Measurements from ENCODE around the gene PCBP4.

The PCBP4 gene

DNA sequence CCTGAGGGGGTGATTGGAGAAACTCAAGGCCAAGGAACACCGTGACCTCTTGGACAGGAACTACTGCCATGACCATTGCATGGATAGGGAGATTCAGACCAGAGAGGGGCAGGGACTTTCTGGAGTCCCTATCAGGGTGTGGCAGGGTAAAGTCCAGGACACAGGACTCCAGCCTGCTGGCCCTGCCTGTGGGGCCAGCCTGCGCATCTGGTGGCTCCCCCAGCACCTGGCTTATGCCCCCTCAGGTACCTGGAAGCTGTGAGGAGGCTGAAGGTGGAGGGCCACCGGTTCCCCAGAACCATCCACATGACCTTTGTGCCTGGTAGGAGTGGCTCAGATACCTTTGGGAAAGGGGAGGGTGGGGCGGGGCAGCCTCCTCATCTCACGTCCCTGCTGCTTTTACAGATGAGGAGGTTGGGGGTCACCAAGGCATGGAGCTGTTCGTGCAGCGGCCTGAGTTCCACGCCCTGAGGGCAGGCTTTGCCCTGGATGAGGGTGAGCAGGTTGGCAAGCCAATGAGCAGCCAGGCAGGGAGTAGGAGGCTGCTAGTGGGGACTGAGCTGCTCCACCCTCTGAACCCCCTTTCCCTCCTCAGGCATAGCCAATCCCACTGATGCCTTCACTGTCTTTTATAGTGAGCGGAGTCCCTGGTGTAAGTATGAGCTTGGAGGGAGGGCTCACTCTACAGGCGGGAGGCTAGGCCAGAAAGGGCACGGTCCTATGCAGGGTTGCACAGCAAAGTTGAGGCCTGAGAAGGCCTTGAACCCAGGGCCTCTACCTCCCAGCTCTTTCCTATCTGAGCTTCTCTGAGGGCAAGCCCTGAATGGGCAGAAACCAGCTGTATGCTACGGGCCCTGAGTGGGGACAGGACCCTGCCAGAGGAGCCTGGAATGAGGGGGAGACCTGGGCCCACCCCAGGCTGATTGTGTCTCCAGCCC lies 19.0 kb upstream of the PCBP4 start:
- H3K27me3 Mint-ChIP-seq, result no peaks in the 10 kb centered on the region
- DNase-seq (ENCODE audit: low spot score in 2 of 2) (no peak), ATAC-seq (ENCODE audit: low read depth) (no peak)
- no peak overlapping the region for H3K27ac Mint-ChIP-seq
- no peak overlapping the region for H3K4me3 Mint-ChIP-seq
- H3K36me3 Mint-ChIP-seq, result peaks cover under 1% of the 10 kb centered on the region
- H3K4me1 Mint-ChIP-seq, result peaks cover 21% of the 10 kb centered on the region
- H3K9me3 Mint-ChIP-seq, result no peaks in the 10 kb centered on the region

DNA sequence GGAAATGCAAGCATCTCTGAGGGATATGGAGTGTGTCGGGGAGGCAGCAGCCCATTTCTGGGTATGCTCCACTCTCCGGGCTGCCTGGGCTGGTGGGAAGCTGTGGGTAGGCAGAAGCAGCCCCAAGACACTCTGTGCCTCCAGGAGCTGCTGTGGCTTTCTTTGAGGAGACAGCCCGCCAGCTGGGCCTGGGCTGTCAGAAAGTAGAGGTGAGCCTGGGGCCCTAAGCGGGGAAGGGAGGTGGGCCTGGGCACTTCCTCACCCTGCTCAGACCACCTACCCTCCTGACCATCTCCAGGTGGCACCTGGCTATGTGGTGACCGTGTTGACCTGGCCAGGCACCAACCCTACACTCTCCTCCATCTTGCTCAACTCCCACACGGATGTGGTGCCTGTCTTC lies 17.8 kb upstream of the PCBP4 start:
- no peak for DNase-seq (ENCODE audit: low spot score in 2 of 2)
- H3K27ac Mint-ChIP-seq, result no peak overlapping the region
- H3K27me3 Mint-ChIP-seq, result no peaks in the 10 kb centered on the region
- H3K4me1 Mint-ChIP-seq, result peaks cover 23% of the 10 kb centered on the region
- no peaks in the 10 kb centered on the region for H3K9me3 Mint-ChIP-seq
- peak overlapping the region; percentile 35 for H3K4me3 Mint-ChIP-seq
- ATAC-seq (ENCODE audit: low read depth), result no peak
- no peaks in the 10 kb centered on the region for H3K36me3 Mint-ChIP-seq

GRCh38 chr3:51984269-51984647 lies 17.0 kb upstream of the PCBP4 start:
- Mint-ChIP-seq H3K27ac (no peak overlapping the region), H3K36me3 (no peaks in the 10 kb centered on the region)

GRCh38 chr3:51983578-51984268 lies 16.5 kb upstream of the PCBP4 start:
- no peaks in the 10 kb centered on the region for H3K36me3 Mint-ChIP-seq
- DNase-seq (ENCODE audit: low spot score in 2 of 2) (no peak), ATAC-seq (ENCODE audit: low read depth) (no peak)
- peak overlapping the region; percentile 94 for H3K4me3 Mint-ChIP-seq
- no peaks in the 10 kb centered on the region for H3K9me3 Mint-ChIP-seq
- peak overlapping the region; percentile 75 for H3K27ac Mint-ChIP-seq
- no peaks in the 10 kb centered on the region for H3K27me3 Mint-ChIP-seq
- peaks cover 18% of the 10 kb centered on the region for H3K4me1 Mint-ChIP-seq

More at GRCh38 chr3:51984269-51984647, 17.0 kb upstream of the PCBP4 start:
- peak overlapping the region; percentile 94 for H3K4me3 Mint-ChIP-seq
- H3K9me3 Mint-ChIP-seq, result no peaks in the 10 kb centered on the region
- no peaks in the 10 kb centered on the region for H3K27me3 Mint-ChIP-seq
- DNase-seq (ENCODE audit: low spot score in 2 of 2) (no peak), ATAC-seq (ENCODE audit: low read depth) (no peak)
- H3K4me1 Mint-ChIP-seq, result peaks cover 23% of the 10 kb centered on the region

- no peaks in the 10 kb centered on the region for H3K27me3 Mint-ChIP-seq
- H3K36me3 Mint-ChIP-seq, result no peaks in the 10 kb centered on the region
- H3K4me1 Mint-ChIP-seq, result peaks cover 14% of the 10 kb centered on the region
- peak within 1 kb of the TSS; percentile 94 for H3K4me3 Mint-ChIP-seq
- DNase-seq (ENCODE audit: low spot score in 2 of 2) (peak; percentile 25 to 47), ATAC-seq (ENCODE audit: low read depth) (peak; percentile 75)
- no peaks in the 10 kb centered on the region for H3K9me3 Mint-ChIP-seq
- peak within 1 kb of the TSS; percentile 75 for H3K27ac Mint-ChIP-seq
These were observed 15.8 kb upstream of the PCBP4 start, which contains the start of gene ACY1 for GRCh38 chr3:51982838-51983577. Gene ACY1 (plus strand): TSS chr3:51983535. CDS start chr3:51984065, 530 bp downstream.

DNA sequence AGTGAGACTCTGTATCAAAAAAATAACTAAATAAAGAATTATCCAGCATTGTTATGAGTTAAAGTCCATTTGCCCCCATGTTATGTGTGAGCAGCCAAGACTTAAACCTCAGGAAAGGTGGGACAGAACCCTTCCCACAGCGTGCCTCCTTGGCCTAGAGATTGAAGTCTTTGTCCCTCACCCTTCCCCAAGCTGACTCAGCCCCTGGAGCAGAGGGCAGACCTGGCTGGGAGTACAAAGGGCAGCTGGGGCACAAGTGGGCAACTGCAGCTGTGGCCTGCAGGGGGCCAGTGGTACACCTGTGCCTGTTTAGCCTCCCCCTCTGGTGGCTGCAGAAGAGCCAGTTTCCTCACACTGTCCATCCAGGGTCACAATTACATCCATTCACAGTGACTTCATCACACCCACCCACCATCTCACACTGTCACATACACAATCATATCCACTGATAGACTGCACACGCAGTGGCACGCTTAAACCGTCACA lies 15.1 kb upstream of the PCBP4 start:
- H3K27me3 Mint-ChIP-seq, result no peaks in the 10 kb centered on the region
- no peak for DNase-seq (ENCODE audit: low spot score in 2 of 2)
- no peaks in the 10 kb centered on the region for H3K9me3 Mint-ChIP-seq
- H3K36me3 Mint-ChIP-seq, result no peaks in the 10 kb centered on the region
- peak overlapping the region; percentile 75 for H3K27ac Mint-ChIP-seq
- peaks cover 14% of the 10 kb centered on the region for H3K4me1 Mint-ChIP-seq
- peak; percentile 64 for ATAC-seq (ENCODE audit: low read depth)
- peak overlapping the region; percentile 94 for H3K4me3 Mint-ChIP-seq

DNA sequence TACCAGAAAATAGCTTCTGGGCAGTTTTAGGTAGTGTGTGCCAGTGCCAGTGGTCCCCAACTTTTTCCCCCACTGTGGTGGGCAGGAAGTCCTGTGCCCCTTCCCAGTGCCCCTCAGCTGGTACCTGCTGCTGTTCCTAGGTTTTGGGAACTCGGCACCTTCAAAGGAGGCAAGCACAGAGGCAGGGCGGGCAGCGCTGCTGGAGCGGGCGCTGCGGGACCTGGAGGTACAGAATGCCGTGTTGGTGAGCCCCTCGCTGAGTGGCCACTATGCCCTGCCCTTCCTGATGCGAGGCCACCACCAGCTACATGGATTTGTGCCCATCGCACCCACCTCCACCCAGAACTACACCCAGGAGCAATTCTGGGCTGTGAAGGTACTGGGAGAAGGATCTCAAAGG lies 13.0 kb upstream of the PCBP4 start:
- no peak for ATAC-seq (ENCODE audit: low read depth)
- H3K27ac Mint-ChIP-seq, result no peak overlapping the region
- no peaks in the 10 kb centered on the region for H3K9me3 Mint-ChIP-seq
- H3K4me3 Mint-ChIP-seq, result no peak overlapping the region
- H3K4me1 Mint-ChIP-seq, result peaks cover 27% of the 10 kb centered on the region
- H3K36me3 Mint-ChIP-seq, result no peaks in the 10 kb centered on the region
- DNase-seq (ENCODE audit: low spot score in 2 of 2), result no peak
- no peaks in the 10 kb centered on the region for H3K27me3 Mint-ChIP-seq

DNA sequence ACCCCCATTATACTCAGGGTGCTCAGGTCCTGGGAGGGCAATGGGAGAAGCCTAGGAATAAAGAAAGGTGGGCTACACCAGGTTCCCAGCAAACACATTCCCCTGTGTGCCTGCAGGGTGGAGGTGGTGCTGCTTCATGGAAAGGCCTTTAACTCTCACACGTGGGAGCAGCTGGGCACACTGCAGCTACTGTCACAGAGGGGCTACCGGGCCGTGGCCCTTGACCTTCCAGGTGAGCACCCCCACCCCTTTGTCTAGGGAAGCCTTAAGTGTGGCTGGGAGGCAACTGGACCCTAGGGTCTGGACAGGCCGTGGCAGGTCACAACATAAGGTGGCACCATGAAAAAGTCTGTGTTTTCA lies 10.9 kb upstream of the PCBP4 start:
- no peaks in the 10 kb centered on the region for H3K36me3 Mint-ChIP-seq
- no peak overlapping the region for H3K27ac Mint-ChIP-seq
- peaks cover 27% of the 10 kb centered on the region for H3K4me1 Mint-ChIP-seq
- no peak overlapping the region for H3K4me3 Mint-ChIP-seq
- H3K27me3 Mint-ChIP-seq, result no peaks in the 10 kb centered on the region
- DNase-seq (ENCODE audit: low spot score in 2 of 2) (no peak), ATAC-seq (ENCODE audit: low read depth) (no peak)
- no peaks in the 10 kb centered on the region for H3K9me3 Mint-ChIP-seq

DNA sequence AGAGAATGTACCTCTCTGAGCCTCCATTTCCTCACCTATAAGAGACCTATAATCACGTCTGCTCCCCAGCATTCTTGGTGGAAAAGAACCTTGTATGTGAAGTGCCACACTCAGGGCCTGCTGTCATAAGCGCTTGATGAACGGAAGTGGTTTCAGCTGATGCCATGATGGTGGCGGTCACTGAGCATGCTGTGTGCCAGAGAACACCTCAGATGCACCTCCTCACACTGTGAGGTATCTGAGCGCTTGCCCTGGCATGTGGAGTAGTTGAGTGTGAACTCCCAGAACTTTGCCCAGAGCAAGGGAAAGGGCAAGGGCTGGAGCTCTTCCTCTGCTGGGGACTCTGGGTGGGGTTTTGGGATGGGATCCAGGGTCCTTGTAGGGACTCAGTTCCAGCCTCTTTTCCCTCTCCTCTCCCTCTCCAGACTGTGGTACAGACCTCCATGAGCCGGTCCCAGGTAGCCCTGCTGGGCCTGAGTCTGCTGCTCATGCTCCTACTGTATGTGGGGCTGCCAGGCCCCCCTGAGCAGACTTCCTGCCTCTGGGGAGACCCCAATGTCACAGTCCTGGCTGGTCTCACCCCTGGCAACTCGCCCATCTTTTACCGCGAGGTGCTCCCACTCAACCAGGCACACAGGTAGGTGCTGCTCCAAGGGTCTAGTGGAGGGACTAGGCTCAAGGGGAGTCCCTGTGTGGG lies 10.3 kb upstream of the PCBP4 start:
- no peak overlapping the region for H3K4me3 Mint-ChIP-seq
- peaks cover 24% of the 10 kb centered on the region for H3K4me1 Mint-ChIP-seq
- ATAC-seq (ENCODE audit: low read depth), result no peak

GRCh38 chr3:51975852-51976549 lies 8.7 kb upstream of the PCBP4 start:
- peaks cover 19% of the 10 kb centered on the region for H3K4me1 Mint-ChIP-seq
- peak; percentile 31 to 42 for DNase-seq (ENCODE audit: low spot score in 2 of 2)

More for the DNA sequence above, 10.3 kb upstream of the PCBP4 start:
- Mint-ChIP-seq H3K27me3 (no peaks in the 10 kb centered on the region), H3K36me3 (no peaks in the 10 kb centered on the region), H3K9me3 (no peaks in the 10 kb centered on the region), H3K27ac (peak overlapping the region; percentile 1)
- no peak for DNase-seq (ENCODE audit: low spot score in 2 of 2)

DNA sequence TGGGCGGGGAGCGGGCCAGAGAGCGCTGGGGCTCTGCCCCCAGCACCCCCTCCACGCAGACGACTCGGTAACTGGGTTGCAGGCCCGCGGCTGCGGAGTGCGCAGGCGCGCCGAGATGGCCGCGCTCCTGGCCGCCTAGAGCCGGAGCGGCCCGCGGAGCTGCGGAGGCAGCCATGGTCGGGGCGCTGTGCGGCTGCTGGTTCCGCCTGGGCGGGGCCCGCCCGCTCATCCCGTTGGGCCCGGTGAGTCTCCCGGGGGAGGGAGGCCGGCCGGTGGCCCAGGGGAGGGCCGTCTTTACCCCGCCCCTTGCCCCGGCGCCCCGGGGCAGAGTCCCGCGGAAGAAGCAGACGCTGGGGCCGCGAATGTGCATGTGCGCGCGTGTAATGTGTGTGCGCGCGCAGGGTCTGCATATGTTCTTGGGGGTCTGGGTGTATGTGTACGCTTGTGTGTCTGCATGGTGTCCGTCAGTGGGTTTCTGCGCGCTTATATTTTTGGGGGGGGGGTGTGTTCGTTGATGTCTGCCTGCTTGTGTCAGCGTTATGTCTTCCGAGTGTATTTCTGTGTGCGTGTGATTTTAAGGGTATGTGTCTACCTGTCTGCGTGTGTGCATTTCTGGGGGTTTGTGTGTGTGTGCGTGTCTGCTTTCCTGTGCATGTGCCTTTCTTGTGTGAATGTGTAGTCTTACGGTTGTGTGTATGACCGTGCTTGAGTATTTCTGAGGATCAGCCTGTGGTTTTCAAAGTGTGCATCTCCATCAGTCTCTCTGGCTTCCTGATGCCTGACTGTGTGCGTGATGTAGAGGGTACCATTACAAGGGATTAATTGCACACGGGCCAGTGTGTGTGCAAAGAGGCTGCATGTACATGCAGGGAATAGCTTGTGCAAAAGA lies 8.0 kb upstream of the PCBP4 start, which contains the start of gene ABHD14A:
TSS of gene ABHD14A (plus strand) at position 102 of the 889 bp plus-strand sequence. CDS start at position 174, 72 bp downstream.
- peaks cover 19% of the 10 kb centered on the region for H3K4me1 Mint-ChIP-seq
- peak within 1 kb of the TSS; percentile 100 for H3K4me3 Mint-ChIP-seq
- peak; percentile 79 for ATAC-seq (ENCODE audit: low read depth)
- no peaks in the 10 kb centered on the region for H3K9me3 Mint-ChIP-seq
- peak within 1 kb of the TSS; percentile 92 for H3K27ac Mint-ChIP-seq
- no peaks in the 10 kb centered on the region for H3K27me3 Mint-ChIP-seq
- DNase-seq (ENCODE audit: low spot score in 2 of 2), result peak; percentile 68 to 70
- no peaks in the 10 kb centered on the region for H3K36me3 Mint-ChIP-seq

More at GRCh38 chr3:51975852-51976549, 8.7 kb upstream of the PCBP4 start:
- peak overlapping the region; percentile 100 for H3K4me3 Mint-ChIP-seq
- no peaks in the 10 kb centered on the region for H3K9me3 Mint-ChIP-seq
- no peak for ATAC-seq (ENCODE audit: low read depth)
- no peaks in the 10 kb centered on the region for H3K36me3 Mint-ChIP-seq
- no peaks in the 10 kb centered on the region for H3K27me3 Mint-ChIP-seq
- peak overlapping the region; percentile 92 for H3K27ac Mint-ChIP-seq
